ENCODE measurements around the gene RRP7A. TPM values are rescaled to one million over a fixed set of nuclear protein-coding genes. Genes with fewer than 3 reads are reported as not detected.
"Not testable (repeated sequence)": the region's sequence is repeated elsewhere in the genome, so short reads cannot be mapped to it uniquely, and the experiment has no call there.

RRP7A gene, protein sequence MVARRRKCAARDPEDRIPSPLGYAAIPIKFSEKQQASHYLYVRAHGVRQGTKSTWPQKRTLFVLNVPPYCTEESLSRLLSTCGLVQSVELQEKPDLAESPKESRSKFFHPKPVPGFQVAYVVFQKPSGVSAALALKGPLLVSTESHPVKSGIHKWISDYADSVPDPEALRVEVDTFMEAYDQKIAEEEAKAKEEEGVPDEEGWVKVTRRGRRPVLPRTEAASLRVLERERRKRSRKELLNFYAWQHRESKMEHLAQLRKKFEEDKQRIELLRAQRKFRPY
- total RNA-seq = 52.4 and 54.9 TPM in 2 replicates

DNA sequence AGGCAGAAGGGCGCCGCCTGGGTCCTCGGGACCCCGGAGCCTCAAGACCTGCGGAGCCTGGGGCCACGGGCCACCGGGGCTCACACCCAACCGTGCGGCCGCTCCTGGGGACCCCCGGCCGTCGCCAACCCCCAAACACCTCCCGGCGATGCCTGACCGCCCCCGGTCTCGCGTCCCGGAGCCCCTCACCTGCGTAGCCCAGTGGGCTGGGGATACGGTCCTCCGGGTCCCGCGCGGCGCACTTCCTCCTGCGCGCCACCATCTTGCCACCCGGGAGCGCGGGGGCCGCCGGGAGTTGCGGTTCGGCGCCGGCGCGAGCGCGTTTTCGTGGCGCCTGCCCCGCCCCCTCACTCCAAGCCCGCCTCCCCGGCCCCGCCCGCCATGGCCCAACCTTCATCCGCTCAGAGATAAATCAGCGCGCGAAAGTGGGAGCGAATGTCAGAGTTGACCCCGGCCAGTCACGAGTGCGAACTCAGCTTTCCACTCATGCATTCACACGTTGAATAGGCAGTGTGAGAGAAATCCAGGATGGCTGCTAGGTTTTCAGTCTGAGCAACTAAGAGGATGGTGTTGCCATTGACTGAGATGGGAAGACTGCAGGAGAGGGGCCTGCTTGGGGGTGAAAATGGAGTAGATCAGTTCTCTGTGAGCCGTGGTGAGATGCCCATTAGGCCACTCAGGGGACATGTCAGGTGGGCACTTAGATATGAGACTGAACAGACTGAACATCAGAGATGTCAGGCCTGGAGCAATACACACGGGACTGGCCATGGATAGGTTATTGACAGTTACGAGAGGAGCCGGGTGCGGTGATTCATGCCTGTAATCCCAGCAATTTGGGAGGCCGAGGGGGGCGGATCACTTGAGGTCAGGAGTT, at the start of gene RRP7A:
RRP7A (minus strand) TSS at position 272 of the 877 bp plus-strand sequence; CDS start at position 262, 10 bp downstream.
- DNase-seq (ENCODE audit: low read depth, low spot score) = no peak

DNA sequence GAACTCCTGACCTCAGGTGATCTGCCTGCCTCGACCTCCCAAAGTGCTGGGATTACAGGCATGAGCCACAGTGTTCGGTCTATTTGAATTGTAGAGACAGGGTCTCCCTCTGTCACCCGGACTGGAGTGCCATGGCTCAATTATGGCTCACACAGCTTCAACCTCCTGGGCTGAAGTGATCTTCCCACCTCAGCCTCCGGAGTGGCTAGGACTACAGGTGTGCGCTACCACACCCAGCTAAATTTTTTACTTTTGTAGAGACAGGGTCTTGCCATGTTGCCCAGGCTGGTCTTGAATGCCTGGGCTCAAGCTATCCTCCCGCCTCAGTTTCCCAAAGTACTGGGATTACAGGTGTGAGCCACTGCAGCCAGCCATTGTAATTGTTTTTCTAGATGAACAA, 48.4 kb upstream of the RRP7A start:
- DNase-seq (ENCODE audit: low read depth, low spot score) = not testable (repeated sequence)

DNA sequence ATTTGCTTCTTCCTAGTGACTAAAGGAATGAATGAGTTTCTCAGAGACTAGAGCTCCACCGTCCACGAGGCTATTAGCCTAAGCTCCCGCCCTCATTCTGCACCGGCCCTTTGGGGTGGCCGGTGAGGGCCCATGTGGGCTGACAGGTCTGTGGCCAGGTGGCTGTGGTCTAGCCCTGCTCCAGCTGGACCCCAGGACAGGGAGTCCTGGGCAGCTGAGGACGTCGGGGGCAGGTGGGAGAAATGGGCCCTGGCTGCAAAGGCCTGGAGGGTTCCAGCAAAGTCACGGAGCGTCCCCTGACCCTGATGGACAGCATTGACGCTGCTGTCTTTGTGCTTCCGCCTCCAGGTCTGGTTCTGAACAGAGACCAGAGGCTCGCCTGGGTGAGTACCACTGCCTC, 46.4 kb upstream of the RRP7A start:
- no peak for DNase-seq (ENCODE audit: low read depth, low spot score)

DNA sequence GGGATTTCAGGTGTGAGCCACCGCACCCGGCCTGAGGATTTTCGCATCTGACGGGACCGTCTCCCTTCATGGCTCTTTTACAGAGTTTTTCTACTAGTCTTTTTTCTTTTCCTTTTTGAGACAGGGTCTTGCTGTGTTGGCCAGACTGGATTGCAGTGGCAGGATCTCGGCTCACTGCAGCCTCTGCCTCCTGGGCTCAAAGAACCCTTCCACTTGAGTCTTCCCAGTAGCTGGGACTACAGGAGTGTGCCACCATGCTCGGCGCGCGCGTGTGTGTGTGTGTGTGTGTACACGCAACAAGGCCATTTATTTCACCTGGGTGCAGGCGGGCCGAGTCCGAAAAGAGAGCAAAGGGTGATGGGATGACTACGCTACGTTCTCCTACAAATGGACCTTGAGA, 45.1 kb upstream of the RRP7A start:
- no peak for DNase-seq (ENCODE audit: low read depth, low spot score)

DNA sequence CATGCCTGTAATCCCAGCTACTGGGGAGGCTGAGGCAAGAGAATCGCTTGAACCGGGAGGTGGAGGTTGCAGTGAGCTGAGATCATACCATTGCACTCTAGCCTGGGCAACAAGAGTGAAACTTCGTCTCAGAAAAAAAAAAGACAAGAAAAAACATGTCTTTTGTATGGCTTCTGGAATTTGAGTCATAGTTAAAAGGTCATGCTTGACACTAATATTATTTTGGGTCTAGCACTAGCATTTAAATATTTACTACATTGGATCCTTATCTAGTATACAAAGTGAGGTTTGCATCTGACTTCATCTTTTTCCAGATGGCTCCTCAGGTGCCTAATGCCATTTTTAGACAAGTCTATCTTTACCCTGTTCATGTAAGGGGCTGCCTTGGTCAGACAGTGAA, 44.3 kb upstream of the RRP7A start:
- not testable (repeated sequence) for DNase-seq (ENCODE audit: low read depth, low spot score)

DNA sequence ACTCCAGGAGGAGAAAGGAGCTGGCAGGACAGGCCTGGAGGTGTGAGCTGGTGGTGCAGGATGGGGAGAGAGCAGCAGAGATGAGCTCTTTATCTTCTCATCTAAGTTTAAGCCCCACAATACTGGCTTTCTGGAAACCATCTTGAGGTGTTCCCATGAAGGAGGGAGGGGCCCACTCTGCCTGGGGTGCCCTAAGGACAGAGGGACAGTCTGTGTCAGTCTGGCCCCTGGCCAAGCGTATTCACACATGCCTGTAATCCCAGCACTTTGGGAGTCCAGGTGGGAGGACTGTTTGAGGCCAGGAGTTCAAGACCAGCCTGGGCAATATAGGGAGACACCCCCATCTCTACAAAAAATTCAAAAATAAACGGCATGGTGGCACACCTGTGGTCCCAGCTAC, 43.1 kb upstream of the RRP7A start:
- DNase-seq (ENCODE audit: low read depth, low spot score) = no peak

DNA sequence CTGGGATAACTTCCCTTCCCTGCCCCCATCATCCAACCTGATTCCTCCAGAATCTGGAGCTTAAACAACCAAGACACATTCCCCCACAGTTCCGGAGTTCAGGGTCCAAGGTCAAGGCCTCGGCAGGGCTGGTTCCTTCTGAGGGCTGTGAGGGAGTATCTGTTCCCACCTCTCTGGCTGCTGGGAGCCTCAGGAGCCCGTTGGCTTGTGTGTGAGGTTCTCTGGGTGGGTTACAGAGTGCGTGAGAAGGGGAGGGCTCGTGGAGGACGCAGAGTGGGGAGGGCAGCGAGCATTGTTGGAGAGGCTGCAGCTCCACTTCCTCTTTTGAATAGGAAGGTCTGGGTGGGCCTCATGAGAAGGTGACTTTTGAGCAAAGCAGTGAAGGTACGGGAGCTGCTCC, 42.7 kb upstream of the RRP7A start:
- no peak for DNase-seq (ENCODE audit: low read depth, low spot score)

DNA sequence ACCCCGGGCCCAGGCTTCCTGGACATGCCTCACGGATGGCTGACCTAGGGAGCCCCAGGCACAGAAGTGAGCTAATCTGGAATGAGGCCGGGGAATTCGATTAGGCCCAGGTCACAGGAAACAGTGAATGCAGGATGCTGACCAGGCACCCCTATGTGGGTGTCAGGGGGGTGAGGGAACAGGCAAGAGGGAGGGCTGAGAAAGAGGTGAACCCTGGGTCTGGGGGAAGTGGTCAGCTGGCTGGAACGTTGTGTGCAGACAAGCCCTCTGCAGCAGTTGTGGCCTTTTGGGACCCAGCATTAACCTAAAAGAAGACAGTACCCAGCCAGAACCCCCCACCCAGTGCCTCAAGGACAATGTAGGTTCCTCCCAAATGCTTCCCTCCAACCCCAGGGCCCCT, 42.3 kb upstream of the RRP7A start:
- no peak for DNase-seq (ENCODE audit: low read depth, low spot score)

DNA sequence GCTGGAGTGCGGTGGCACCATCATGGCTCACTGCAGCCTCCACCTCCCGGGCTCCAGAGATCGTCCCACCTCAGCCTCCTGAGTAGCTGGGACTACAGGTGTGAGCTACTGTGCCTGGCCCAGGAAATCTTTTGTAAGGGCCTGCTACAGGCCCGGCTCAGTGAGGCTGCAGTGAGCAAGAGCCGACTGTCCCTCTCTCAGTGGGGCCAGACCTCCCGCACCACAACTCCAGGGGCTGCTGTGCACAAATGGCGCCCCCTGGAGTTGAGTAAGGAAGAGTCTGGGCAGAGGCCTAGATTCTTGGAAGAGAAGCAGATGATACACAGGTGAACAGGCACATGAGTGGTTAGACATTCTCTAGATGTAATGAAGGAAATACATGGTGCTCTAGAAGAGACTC, 41.2 kb upstream of the RRP7A start:
- no peak for DNase-seq (ENCODE audit: low read depth, low spot score)

DNA sequence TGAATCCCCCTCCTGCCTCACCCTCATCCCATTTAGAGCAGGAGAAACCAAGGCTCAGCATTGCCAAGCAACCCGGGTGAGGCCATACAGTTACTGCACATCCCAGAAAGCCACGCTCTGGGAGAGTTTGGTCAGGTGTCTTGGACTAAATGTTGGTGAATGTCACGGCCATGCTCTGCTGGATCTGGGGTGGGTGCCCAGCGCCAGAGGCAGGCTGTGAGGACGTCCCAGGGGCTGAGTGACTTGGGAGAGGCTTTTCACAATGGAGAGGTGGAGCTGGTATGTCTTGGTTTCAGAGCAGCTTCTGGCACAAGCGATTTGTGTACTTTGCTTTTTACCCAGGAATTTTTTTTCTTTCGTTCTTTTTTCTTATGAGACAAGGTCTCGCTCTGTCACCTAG, 40.8 kb upstream of the RRP7A start:
- no peak for DNase-seq (ENCODE audit: low read depth, low spot score)

DNA sequence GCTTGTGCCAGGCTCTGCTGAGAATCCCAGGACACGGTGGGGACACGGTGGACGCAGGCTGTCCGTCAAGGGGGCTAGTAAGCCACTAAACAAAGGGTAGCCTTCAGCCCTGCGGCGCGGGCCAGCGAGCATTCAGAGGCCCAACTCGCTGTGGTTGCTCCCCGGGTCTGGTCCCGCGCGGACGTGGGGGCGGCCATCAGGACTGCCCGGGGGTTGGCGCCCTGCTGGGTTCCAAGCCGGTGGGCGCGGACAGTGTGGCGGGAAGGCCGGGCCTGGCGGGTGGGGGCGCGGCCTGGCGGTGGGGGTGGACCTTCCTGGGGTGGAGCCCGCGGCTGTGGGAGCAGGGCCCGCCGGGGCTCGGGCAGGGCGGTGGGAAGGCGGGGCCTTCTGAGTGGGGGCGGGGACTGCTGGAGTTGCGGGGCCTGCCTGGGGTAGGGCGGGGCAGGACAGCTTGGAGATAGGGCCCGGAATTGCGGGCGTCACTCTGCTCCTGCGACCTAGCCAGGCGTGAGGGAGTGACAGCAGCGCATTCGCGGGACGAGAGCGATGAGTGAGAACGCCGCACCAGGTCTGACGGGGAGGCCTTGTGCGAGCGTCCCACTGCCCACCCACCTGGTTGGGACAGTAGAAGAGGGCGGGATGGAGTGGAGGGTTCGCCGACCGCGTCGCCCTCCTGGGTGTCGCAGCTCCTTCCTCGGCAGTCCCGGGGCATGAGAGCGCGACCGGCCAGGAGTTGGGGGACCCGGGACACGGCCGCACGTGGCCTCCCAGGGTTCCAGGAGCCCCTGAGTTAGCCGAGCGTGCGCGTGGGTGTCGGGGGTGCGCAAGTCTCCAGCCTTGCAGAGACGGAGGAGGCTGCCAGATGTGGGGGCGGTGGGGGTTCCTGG, 34.1 kb upstream of the RRP7A start, which contains the start of gene SERHL2:
SERHL2 (plus strand) TSS at position 482 of the 887 bp plus-strand sequence; CDS start at position 547, 65 bp downstream.
- DNase-seq (ENCODE audit: low read depth, low spot score) = no peak

DNA sequence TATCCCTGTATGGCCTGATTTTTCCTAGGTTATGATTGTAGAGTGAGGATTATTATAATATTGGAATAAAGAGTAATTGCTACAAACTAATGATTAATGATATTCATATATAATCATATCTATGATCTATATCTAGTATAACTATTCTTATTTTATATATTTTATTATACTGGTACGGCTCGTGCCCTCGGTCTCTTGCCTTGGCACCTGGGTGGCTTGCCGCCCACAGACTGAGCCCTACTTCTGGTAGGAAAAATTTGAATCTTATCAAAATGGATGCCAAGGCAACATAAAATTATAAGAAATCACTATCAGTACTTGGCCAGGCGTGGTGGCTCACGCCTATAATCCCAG, 32.7 kb upstream of the RRP7A start:
- DNase-seq (ENCODE audit: low read depth, low spot score) = not testable (repeated sequence)

DNA sequence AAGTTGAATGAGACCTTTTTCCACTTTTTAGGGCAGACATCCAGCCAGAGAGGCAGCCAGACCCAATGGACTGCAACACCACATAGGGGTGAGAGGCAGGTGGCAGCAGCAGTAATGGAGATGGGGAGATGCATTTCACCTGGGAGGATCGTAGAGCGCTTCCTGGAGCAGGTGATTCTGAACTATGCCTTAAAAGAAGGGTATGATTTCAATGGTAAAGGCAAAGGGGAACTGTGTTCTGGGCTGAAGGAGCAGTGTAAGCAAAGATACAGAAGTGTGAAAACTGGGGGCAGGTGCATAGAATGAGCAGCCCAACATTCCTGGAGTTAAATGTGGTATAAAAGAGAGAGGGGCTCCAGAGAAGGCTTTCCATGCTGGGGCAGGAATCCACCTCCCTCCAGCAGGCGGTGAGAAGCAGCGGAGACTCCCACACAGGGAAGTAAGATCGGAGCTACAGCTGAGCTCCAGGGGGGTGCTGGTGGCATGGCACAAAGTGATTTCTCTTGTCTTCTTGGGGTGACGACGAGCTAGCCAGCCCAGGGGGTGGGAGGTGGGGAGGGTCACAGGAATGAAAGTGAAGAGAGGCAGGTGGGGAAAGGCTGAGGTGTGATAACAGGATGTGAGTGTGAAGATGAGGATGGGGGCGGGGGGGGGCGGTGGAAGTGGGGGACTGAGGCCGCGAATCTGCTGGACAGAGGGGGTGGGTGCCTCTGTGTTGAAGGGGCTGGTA, 29.9 kb upstream of the RRP7A start:
- no peak for DNase-seq (ENCODE audit: low read depth, low spot score)

DNA sequence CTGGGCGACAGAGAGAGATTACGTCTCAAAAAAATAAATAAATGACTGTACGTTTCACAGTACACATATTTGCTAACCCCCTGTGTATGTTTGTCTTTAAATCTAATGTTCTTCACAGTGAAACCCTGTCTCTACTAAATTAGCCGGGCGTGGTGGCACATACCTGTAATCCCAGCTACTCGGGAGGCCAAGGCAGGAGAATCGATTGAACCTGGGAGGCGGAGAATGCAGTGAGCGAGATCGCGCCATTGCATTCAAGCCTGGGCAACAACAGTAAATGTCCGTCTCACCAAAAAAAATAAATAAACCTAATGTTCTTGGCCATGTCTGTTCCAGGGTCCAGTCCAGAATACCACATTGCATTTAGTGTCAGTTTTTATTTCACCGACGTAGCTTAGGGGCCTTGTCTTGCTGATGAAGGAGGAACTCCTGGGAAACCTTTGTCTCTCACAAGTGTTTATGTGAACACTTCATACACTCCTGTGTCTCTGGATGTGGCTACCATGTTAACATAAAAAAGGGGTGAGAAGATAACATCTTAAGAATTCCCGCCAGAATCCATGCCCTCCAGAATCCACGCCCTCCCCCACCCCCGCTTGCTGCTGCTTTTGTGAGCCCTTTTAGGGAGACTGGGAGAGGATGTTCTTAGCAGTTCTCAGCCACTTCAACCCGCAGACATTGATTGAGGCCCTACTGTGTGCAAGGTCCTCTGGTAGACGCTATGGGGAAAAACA, 29.2 kb upstream of the RRP7A start:
- no peak for DNase-seq (ENCODE audit: low read depth, low spot score)

DNA sequence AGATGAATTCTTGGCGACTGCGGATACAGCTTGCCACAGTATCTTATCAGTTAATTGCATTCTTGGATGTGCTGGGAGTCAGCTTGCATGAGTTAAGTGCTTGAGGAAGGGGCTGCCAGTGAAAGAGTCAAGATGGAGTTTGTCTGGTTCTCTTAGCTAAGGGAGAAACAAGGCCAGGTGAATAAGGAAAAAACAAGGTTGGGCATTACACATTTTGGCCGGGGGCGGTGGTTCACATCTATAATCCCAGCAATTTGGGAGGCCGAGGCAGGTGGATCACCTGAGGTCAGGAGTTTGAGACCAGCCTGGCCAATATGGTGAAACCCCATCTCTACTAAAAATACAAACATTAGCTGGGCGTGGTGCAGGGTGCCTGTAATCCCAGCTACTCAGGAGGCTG, 28.5 kb upstream of the RRP7A start:
- not testable (repeated sequence) for DNase-seq (ENCODE audit: low read depth, low spot score)

DNA sequence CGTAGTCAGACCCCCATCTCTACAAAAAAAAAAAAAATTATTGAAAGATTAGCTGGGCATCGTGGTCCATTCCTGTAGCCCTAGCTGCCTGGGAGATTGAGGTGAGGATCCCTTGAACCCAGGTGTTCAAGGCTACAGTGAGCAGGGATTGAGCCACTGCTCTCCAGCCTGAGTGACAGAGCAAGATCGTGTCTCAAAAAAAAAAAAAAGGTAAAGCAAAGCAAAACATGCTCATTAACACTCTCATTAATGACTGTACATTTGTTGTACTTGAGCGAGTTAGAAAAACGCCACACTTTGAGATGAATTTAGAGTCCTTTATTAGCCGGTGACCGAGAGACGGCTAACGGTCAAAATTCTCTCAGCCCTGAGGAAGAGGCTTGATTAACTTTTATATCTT, 28.0 kb upstream of the RRP7A start:
- no peak for DNase-seq (ENCODE audit: low read depth, low spot score)

DNA sequence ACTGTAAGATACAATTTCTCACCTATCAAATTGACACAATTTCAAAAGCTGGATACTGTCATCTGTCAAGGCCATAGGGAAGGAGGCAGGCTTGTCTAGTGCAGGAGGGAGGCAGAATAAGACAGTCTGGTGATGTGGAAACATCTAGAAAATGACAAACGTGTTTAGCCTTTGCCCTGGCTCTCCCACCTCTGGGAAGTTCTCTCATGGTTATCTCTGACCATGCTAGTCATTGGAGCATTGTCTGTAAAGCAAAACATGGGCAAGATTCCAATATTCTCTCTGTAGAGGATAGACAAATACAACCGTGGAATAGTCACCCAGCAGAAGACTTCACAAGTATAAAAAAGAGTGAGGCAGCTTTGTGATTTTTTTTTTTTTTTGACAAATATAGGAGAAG, 25.1 kb upstream of the RRP7A start:
- DNase-seq (ENCODE audit: low read depth, low spot score) = no peak

DNA sequence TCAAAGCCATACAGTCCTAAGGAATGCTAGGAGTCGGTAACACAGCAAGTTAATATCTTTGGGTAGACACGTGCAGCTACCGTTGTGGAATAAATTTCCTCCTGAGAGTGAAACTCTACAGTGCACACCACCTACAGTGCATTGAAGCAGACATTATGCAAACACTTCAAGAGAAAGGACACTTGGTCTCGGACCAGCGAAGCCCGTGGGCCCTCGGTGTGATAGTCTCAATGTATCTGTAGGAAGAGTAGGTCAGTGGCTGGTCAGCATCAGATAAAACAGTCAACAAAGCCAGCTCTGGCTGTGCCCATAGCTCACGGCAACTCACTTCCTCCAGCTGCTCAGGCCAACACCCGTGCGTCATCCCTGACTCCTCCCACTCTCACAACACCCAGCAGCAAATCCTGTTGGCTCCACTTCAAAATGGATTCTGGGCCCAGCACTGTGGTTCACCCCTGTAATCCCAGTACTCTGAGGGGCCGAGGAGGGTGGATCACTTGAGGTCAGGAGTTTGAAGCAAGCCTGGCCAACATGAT, 19.7 kb upstream of the RRP7A start:
- DNase-seq (ENCODE audit: low read depth, low spot score) = not testable (repeated sequence)

DNA sequence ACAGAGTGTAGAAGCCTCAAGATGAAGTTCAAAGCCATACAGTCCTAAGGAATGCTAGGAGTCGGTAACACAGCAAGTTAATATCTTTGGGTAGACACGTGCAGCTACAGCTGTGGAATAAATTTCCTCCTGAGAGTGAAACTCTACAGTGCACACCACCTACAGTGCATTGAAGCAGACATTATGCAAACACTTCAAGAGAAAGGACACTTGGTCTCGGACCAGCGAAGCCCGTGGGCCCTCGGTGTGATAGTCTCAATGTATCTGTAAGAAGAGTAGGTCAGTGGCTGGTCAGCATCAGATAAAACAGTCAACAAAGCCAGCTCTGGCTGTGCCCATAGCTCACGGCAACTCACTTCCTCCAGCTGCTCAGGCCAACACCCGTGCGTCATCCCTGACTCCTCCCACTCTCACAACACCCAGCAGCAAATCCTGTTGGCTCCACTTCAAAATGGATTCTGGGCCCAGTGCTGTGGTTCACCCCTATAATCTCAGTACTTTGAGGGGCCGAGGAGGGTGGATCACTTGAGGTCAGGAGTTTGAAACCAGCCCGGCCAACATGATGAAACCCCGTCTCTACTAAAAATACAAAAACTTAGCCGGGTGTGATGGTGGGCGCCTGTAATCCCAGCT, 17.7 kb upstream of the RRP7A start:
- not testable (repeated sequence) for DNase-seq (ENCODE audit: low read depth, low spot score)

DNA sequence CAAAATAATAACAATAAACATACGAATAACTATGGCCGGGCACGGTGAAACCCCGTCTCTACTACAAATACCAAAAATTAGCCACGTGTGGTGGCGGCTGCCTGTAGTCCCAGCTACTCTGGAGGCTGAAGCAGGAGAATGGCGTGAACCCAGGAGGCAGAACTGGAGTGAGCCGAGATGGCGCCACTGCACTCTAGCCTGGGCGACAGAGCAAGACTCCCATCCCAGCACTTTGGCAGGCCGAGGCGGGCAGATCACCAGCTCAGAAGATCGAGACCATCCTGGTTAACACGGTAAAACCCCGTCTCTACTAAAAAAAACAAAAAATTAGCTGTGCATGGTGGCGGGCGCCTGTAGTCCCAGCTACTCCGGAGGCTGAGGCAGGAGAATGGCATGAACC, 17.0 kb upstream of the RRP7A start:
- not testable (repeated sequence) for DNase-seq (ENCODE audit: low read depth, low spot score)
